GM21381 (cell line): ENCODE data around the gene MOSMO.

ENCODE experiments used
- ATAC-seq: cut with Tn5 transposase; IDR thresholded peaks from one replicate; pipeline ENCODE4 v1.9.1; 2021; ENCODE audit warnings: mild to moderate bottlenecking, moderate library complexity; ENCODE audit not compliant: unreplicated experiment

MOSMO gene

DNA sequence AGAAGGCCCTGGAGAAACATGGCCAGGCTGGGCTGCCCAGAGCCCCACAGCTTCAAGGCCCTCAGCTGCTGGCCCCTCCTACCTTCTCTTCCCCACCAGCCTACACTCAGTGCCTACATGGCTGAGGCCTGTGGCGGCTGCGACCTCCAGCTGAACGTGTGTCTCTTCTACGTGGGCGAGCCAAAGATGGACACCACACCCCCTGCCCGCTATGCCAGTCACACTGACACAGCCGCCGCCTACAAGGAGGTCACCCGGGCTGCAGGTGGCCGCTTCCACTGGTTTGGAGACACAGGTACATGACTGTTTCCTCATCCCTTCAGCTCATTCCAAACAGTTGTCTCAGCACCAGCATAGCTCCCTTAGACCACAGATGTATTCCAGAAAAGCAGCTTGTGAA lies 124.9 kb downstream of the MOSMO start:
- ATAC-seq: no peak
